ENCODE results near the gene TANGO2. TPM values are rescaled to one million over a fixed set of nuclear protein-coding genes. Genes with fewer than 3 reads are reported as not detected.

TANGO2 gene
- polyA plus RNA-seq, 1 of the 3 experiments (the other 2 are of a cell fraction): 20.7 TPM

GRCh38 chr22:20056696-20057386 lies 35.9 kb downstream of the TANGO2 start:
- no peaks in the 10 kb centered on the region for H3K4me1 ChIP-seq (ENCODE audit: control insufficient read depth in 1 of 2, insufficient read depth in 2 of 2, low read depth in 1 of 2, low read length in 1 of 2)
- no peaks in the 10 kb centered on the region for H3K9me3 ChIP-seq
- no peak overlapping the region for H3K9ac ChIP-seq
- POLR2A ChIA-PET: no interaction called here
- H3K9me2 ChIP-seq: no peaks in the 10 kb centered on the region
- CTCF ChIA-PET: no interaction called here
- H3K27ac ChIP-seq (ENCODE audit: low read depth in 2 of 2, low read length in 1 of 2): no peak overlapping the region
- DNase-seq: no peak
- no peaks in the 10 kb centered on the region for H3K79me2 ChIP-seq (ENCODE audit: insufficient read depth)
- H3K27me3 ChIP-seq (ENCODE audit: insufficient read depth): no peaks in the 10 kb centered on the region
- no peak overlapping the region for H3K4me2 ChIP-seq
- 90% methylated on average over 10 of the region's 16 CpGs for WGBS (ENCODE audit: low lambda C conversion rate)
- TF ChIP-seq MXI1 (IDR thresholded peaks at IDR 0.05; ENCODE audit: low read depth, low read length): no peak
- TF ChIP-seq NFIC (IDR thresholded peaks at IDR 0.05; ENCODE audit: borderline replicate concordance): no peak
- TF ChIP-seq FOXM1 (IDR thresholded peaks at IDR 0.05; ENCODE audit: low read depth): no peak
- no peak for TF ChIP-seq POLR2AphosphoS5 (IDR thresholded peaks at IDR 0.05; ENCODE audit: low read depth, low read length)
- no peak for TF ChIP-seq RCOR1 (IDR thresholded peaks at IDR 0.05; ENCODE audit: low read length)
- TF ChIP-seq JUND (IDR thresholded peaks at IDR 0.05): no peak
- no peak for TF ChIP-seq USF1 (IDR thresholded peaks at IDR 0.05; ENCODE audit: borderline replicate concordance, low read depth)
- no peak for TF ChIP-seq TCF12 (IDR thresholded peaks at IDR 0.05)
- no peak for TF ChIP-seq REST (IDR thresholded peaks at IDR 0.05; ENCODE audit: low read depth, low read length)
- TF ChIP-seq IRF3 (IDR thresholded peaks at IDR 0.05; ENCODE audit: low read depth, low read length): no peak
- no peak for TF ChIP-seq EZH2phosphoT487 (IDR thresholded peaks at IDR 0.05; ENCODE audit: borderline replicate concordance, low read depth)
- TF ChIP-seq YY1 (IDR thresholded peaks at IDR 0.05; ENCODE audit: low read depth): no peak
- no peak for TF ChIP-seq USF2 (IDR thresholded peaks at IDR 0.05; ENCODE audit: borderline replicate concordance, low read depth, low read length)
- H4K20me1 ChIP-seq (ENCODE audit: insufficient read depth): no peaks in the 10 kb centered on the region
- no peak overlapping the region for H2AFZ ChIP-seq (ENCODE audit: low read depth)
- H3K4me3 ChIP-seq (ENCODE audit: low read depth in 2 of 2, low read length in 1 of 2): no peak overlapping the region
- H3F3A ChIP-seq (replicated peaks; ENCODE audit: insufficient read depth): peaks cover 2% of the 10 kb centered on the region
- peaks cover 0 to 8% of the 10 kb centered on the region in 2 experiments for H3K36me3 ChIP-seq (replicated peaks in 1 of 2; ENCODE audit: control insufficient read depth in 1 of 2, insufficient read depth in 2 of 2, low read length in 1 of 2)
